KMS-11 (cell line): ENCODE data around the gene ANGPTL3.
"Not testable (repeated sequence)": the region's sequence is repeated elsewhere in the genome, so short reads cannot be mapped to it uniquely, and the experiment has no call there.

Experiments
- H2AFZ ChIP-seq: fragments of 200-600 bp; sonication (generic); 2 replicates; pipeline ENCODE4 v1.6.1; 2016; ENCODE audit warnings: antibody characterized with exemption, mixed run types, low read depth
- H3K27ac ChIP-seq: fragments of 200-600 bp; sonication (generic); 2 replicates; pipeline ENCODE4 v1.6.1; 2016; ENCODE audit warnings: mild to moderate bottlenecking, mixed run types
- H3K27me3 ChIP-seq: fragments of 200-600 bp; sonication (generic); 2 replicates; pipeline ENCODE4 v1.6.1; 2017; ENCODE audit warnings: mild to moderate bottlenecking, low read depth, mixed run types, moderate library complexity; ENCODE audit not compliant: insufficient read depth
- H3K36me3 ChIP-seq: fragments of 200-600 bp; sonication (generic); 2 replicates; pipeline ENCODE4 v1.6.1; 2017; ENCODE audit warnings: mild to moderate bottlenecking, mixed run types; ENCODE audit not compliant: insufficient read depth
- H3K4me1 ChIP-seq: fragments of 200-600 bp; sonication (generic); 2 replicates; pipeline ENCODE4 v1.6.1; 2016; ENCODE audit warnings: mild to moderate bottlenecking, low read depth, mixed run types; ENCODE audit not compliant: poor library complexity, severe bottlenecking
- H3K4me2 ChIP-seq: fragments of 200-600 bp; sonication (generic); 2 replicates; pipeline ENCODE4 v1.7.0; 2016; ENCODE audit warnings: mild to moderate bottlenecking, mixed run types
- H3K4me3 ChIP-seq: fragments of 200-600 bp; sonication (generic); IDR thresholded peaks from 2 replicates; pipeline ENCODE4 v1.6.1; 2017; ENCODE audit warnings: low read depth, low read length, mixed read lengths; ENCODE audit not compliant: insufficient read depth
- H3K79me2 ChIP-seq: fragments of 200-600 bp; sonication (generic); 2 replicates; pipeline ENCODE4 v1.6.1; 2016; ENCODE audit warnings: low read depth, mixed run types; ENCODE audit not compliant: insufficient read depth
- H3K9ac ChIP-seq: fragments of 200-600 bp; sonication (generic); 2 replicates; pipeline ENCODE4 v1.6.1; 2016; ENCODE audit warnings: mild to moderate bottlenecking, mixed run types
- H4K20me1 ChIP-seq: fragments of 200-600 bp; sonication (generic); 2 replicates; pipeline ENCODE4 v1.6.1; 2016; ENCODE audit warnings: mild to moderate bottlenecking, mixed run types; ENCODE audit not compliant: insufficient read depth
- CTCF ChIP-seq: fragments of 200-600 bp; sonication (generic); conservative IDR thresholded peaks from 2 replicates; pipeline ENCODE4 v1.6.1; 2017; ENCODE audit warnings: low read depth, mild to moderate bottlenecking, antibody characterized with exemption, low read length, moderate library complexity, mixed read lengths

Gene ANGPTL3

GRCh38 chr1:62597281-62597680 is at the start of gene ANGPTL3:
ANGPTL3 (plus strand) TSS chr1:62597520; CDS start chr1:62597567, 47 bp downstream.
- no peak within 1 kb of the TSS for H2AFZ ChIP-seq
- no peak within 1 kb of the TSS for H3K9ac ChIP-seq
- no peak within 1 kb of the TSS for H3K27ac ChIP-seq
- H3K79me2 ChIP-seq, result no peaks in the 10 kb centered on the region
- TF ChIP-seq CTCF, result no peak
- no peaks in the 10 kb centered on the region for H3K4me1 ChIP-seq
- H3K27me3 ChIP-seq, result no peaks in the 10 kb centered on the region
- no peaks in the 10 kb centered on the region for H3K36me3 ChIP-seq
- H3K4me3 ChIP-seq, result no peak within 1 kb of the TSS
- no peaks in the 10 kb centered on the region for H4K20me1 ChIP-seq
- H3K4me2 ChIP-seq, result no peak within 1 kb of the TSS

GRCh38 chr1:62561306-62561705 is 36.0 kb upstream of the ANGPTL3 start:
- H3K4me1 ChIP-seq, result no peaks in the 10 kb centered on the region
- no peaks in the 10 kb centered on the region for H3K27me3 ChIP-seq
- H4K20me1 ChIP-seq, result no peaks in the 10 kb centered on the region
- H2AFZ ChIP-seq, result no peak overlapping the region
- no peak for TF ChIP-seq CTCF
- no peaks in the 10 kb centered on the region for H3K79me2 ChIP-seq
- no peak overlapping the region for H3K9ac ChIP-seq
- no peak overlapping the region for H3K4me3 ChIP-seq
- H3K4me2 ChIP-seq, result no peak overlapping the region
- no peak overlapping the region for H3K27ac ChIP-seq
- no peaks in the 10 kb centered on the region for H3K36me3 ChIP-seq

GRCh38 chr1:62567182-62567581 is 30.1 kb upstream of the ANGPTL3 start:
- H3K36me3 ChIP-seq, H3K9ac ChIP-seq, H3K4me3 ChIP-seq, H3K4me2 ChIP-seq, H2AFZ ChIP-seq, H4K20me1 ChIP-seq, H3K79me2 ChIP-seq, H3K4me1 ChIP-seq, H3K27me3 ChIP-seq, H3K27ac ChIP-seq: not testable (repeated sequence)

GRCh38 chr1:62567926-62568325 is 29.4 kb upstream of the ANGPTL3 start:
- not testable (repeated sequence) for H3K27ac ChIP-seq, H3K36me3 ChIP-seq, H3K9ac ChIP-seq, H3K27me3 ChIP-seq, H2AFZ ChIP-seq, H3K79me2 ChIP-seq, H3K4me1 ChIP-seq, H3K4me2 ChIP-seq, H4K20me1 ChIP-seq, H3K4me3 ChIP-seq

GRCh38 chr1:62571517-62571916 is 25.8 kb upstream of the ANGPTL3 start:
- H3K79me2 ChIP-seq, H2AFZ ChIP-seq: not testable (repeated sequence)

GRCh38 chr1:62572476-62572875 is 24.8 kb upstream of the ANGPTL3 start:
- no peak overlapping the region for H3K4me2 ChIP-seq
- no peaks in the 10 kb centered on the region for H3K4me1 ChIP-seq
- TF ChIP-seq CTCF, result no peak
- no peaks in the 10 kb centered on the region for H3K27me3 ChIP-seq
- H3K4me3 ChIP-seq, result no peak overlapping the region
- no peak overlapping the region for H3K27ac ChIP-seq
- H3K9ac ChIP-seq, result no peak overlapping the region
- H2AFZ ChIP-seq, result no peak overlapping the region
- no peaks in the 10 kb centered on the region for H3K79me2 ChIP-seq
- no peaks in the 10 kb centered on the region for H3K36me3 ChIP-seq
- no peaks in the 10 kb centered on the region for H4K20me1 ChIP-seq

More at GRCh38 chr1:62571517-62571916, 25.8 kb upstream of the ANGPTL3 start:
- not testable (repeated sequence) for H3K4me2 ChIP-seq, H3K4me1 ChIP-seq, H3K36me3 ChIP-seq, H3K27ac ChIP-seq, H3K4me3 ChIP-seq, H3K27me3 ChIP-seq, H3K9ac ChIP-seq, H4K20me1 ChIP-seq
